ENCODE results near the gene PPP2R3C.
"Not testable (repeated sequence)": the region's sequence is repeated elsewhere in the genome, so short reads cannot be mapped to it uniquely, and the experiment has no call there.

The PPP2R3C gene

DNA sequence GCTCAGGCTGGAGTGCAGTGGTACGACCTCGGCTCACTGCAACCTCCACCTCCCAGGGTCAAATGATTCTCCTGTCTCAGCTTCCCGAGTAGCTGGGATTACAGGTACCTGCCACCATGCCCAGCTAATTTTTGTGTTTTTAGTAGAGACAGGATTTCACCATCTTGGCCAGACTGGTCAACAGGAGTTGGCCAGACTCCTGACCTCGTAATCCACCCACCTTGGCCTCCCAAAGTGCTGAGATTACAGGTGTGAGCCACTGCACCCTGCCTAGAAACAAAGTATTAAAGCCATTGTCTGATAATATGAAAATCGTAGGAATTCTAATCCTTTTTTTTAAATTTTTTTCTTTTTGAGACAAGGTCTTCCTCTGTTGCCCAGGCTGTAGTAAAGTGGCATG is 56.1 kb downstream of the PPP2R3C start:
- not testable (repeated sequence) for DNase-seq

DNA sequence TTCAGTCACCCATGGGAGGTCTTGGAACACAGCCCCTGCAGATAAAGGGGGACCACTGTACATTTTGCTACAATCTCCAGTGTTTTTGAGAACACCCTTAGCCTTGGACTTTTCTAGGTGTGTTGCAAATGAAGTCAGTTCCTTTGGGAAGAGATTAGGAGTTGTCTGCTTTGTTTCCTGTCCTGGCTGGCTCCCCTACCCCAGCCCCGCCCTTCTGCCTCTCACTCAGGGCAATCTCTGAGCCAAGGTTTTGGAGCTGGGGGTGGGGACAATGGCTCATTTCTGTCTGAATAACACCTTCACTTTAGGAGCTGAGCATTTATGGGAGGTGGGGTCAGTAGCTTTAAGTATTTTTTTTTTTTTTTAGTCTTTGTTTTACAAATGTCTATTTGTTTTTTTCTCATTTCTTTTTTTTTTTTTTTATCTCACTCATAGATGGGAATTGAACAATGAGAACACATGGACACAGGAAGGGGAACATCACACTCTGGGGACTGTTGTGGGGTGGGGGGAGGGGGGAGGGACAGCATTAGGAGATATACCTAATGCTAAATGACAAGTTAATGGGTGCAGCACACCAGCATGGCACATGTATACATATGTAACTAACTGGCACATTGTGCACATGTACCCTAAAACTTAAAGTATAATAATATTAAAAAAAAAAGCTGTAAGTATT is 60.5 kb downstream of the PPP2R3C start:
- not testable (repeated sequence) for DNase-seq

DNA sequence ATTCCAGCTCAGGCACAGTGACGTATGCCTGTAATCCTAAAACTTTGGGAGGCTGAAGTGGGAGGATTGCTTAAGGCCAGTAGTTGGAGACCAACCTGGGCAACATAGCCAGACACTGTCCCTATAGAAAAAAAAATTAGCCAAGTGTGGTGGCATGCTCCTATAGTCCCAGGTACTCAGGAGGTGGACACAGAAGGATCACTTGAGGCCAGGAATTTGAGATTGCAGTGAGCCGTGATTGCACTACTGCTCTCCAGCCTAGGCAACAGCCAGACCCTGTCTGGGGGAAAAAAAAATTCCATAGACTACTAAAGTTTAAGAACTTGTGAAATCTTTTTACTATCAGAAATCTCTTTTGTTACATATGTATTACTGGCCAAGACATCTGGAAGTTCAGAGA is 69.2 kb downstream of the PPP2R3C start:
- DNase-seq, result no peak

DNA sequence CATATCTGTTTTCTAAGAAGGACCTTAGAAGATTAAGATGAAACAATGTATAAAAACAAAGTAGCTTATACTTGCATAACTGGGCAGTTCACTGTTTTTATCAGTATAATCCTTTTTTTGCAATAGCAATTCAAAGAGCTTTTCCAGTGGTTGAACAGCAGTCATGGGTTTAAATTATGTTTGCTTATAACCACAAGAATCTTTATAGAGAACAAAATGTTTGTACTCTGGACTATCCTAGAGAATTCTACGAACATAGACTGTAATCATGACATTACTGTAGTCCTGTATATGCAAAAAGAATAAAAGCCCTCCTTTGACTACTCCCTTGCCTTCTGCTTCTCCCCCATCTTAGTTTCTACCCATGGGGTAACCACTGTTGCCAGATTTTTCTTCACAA is 70.0 kb downstream of the PPP2R3C start:
- DNase-seq, result no peak

DNA sequence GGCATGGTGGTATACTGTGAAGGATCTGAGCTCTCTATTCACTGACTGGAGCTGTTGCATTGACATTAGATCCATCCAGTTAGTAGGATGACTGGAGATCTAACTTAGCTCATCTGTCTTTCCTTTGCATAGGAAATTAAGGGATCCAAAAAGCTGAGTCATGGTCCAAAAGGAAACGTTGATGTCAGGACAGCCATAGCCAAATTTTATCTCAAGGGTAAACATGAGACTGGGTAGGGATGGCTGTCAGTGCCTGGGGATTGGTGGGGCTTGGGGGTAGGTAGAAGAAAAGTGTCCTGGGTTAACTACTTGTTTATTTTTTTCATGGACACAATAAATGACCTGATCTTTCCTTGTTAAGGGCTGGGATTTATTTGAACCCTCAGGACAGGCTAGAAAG is 71.1 kb downstream of the PPP2R3C start:
- DNase-seq, result no peak

DNA sequence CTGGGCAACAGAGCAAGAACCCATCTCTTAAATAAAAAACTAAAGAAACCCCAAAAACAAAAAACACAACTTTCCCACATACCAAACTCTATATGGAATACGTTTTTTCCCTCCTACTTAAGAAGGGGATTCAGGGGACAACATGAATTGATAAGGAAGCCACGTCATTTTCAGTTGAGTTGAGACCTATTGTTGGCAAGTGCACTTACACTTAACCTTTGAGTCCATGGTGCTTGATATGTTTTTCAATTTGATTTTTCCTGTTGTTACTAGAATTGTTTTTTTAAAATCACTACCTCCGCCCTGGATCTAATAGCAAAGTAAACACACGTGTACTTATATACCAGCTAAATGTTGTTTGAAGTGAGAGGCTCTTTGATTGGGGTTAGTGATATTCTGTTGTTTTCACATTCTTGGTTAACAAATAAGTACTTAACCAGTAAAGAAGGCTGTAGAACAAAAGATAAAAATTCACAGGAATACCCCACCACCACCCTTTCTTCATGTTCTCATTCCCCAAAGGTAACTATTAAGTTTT is 73.7 kb downstream of the PPP2R3C start:
- DNase-seq, result no peak

DNA sequence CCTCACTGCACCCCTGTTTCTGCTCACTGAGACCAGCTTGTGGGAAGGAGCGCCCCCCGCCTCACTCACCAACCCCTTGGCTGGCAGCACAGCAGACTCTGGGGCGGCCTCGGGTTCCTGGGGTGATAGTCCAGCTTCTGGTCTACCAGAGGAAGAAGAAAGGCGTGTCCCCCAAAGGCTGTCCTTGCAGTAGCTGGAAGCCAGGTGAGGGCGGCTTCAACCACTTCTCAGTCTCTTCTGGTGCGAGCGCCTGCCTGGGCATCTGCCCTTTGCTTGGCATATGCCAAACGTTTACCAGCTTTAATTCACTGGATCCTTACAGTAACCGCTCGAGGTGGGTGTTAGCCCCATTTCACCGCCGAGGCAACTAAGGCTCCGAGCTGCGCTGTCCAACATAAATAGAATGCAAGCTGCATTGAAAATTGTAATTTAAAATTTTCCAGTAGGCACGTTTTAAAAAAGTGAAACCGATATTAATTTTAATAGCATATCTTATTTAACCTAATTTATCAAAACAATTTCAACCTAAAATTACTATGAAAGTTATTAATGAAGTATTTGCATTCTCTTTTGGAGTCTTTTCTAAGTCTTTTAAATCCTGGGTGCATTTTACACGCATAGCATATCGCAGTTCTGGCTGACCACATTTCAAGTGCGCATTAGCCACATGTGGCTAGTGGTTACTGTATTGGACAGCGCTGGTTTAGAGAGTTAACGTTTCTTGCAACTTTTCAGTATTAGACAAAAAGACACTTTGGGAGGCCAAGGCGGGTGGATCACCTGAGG is 74.8 kb downstream of the PPP2R3C start:
- peak in 31 of 56 donors; percentile 4 to 78 (median 55) for DNase-seq

DNA sequence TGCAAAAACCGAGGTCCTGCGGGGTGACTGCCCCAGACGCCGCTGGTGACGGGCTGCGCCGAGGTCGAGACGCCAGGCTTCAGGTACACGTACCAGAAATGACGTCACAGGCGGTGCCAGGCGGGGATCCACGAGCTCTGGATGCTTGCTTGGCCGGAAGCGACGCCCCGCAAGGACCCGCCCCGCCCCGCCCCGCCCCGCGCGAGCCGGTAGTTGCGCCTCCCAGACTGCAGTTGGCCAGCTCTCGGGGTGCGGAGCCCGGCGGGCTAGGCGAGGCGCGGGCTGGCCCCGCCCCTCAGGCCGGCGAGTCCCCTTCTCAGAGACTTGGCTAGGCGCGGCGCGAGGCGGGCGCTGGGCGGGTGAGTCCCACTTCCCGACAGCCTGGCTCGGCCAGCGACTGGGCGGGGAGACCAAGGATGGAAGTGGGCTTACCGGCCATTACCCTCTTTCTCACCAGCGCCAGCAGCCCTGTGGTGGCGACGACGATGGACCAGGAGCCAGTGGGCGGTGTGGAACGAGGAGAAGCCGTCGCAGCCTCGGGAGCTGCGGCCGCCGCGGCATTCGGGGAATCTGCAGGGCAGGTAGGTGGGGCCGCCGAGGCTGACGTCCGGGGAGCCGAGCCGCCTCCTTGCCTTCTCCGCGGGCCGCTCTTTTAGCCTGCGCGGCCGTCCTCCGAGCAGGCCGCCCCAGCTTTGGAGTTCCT is 75.6 kb downstream of the PPP2R3C start, which contains the start of gene FAM177A1:
FAM177A1 (plus strand) TSS at position 225 of the 703 bp plus-strand sequence; CDS start at position 417, 192 bp downstream.
- DNase-seq, result peak; percentile 61 to 99 (median 96)

DNA sequence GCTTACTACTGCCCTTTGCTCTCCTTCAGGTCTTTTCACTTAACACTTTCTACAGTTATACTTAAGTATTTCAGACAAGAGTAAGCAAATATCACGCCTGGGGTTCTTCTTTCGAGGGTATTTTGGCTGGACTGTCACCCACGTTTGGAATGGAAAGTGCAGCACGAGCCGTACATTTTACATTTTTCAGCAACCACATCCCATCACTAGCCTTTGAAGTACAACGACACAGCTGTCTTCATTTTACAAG is 76.1 kb downstream of the PPP2R3C start:
- DNase-seq, result no peak

DNA sequence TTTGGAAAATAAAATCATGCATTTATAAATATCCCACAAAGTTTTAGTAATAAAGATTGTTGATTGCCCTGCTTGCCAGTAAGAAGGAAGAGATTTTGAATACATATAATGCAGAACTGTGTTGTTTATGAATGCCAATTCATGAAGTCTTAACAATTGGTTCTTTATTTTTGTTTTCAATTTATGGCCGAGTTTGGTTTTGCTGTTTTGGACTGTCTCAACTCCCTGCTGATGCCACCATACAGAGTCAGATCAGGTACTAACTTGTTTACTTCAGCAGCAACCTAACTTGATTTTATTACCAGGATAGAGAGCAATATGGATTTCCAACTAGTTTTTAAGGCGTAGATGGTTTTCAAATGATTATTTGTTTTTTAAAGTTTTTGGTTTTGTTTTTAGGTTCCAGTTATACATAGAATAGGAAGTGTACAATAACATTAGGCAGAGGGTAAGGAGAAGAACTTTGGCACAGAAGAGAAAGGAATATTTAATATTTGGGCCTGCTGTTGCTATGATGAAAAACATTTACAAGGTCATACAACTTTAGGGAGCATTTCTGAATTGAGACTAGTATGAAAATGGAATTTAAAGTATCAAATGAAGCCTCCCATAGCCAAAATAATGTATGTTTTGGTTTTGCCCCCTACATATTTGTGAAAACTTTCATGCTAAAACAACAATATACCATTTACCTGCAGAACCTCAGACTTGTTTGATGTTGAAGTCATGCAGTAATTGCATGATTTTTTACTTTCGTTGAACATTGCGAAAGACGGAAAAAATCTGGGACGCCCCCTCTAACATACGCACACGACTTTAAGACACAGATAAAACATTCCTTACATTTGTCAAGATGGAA is 76.6 kb downstream of the PPP2R3C start:
- DNase-seq, result peak in 1 of 56 donors; percentile 3

DNA sequence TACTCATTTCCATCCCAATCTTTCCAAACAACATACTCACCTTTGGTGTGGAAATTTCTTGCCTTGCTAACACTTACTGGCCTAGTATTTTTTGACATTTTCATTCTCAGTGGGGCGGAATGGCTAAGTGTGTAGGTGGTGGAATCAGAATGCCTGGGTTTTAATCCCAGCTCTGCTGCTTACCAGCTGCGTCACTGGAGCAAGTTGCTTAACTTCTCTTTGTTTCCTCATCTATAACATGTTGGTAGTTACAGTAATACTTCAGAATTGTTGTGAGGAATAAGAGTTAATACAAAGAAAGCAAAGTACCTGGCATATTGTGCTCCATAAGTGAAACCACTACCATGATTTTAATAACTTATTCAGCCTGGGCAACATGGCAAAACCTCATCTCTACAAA is 78.7 kb downstream of the PPP2R3C start:
- DNase-seq, result no peak

DNA sequence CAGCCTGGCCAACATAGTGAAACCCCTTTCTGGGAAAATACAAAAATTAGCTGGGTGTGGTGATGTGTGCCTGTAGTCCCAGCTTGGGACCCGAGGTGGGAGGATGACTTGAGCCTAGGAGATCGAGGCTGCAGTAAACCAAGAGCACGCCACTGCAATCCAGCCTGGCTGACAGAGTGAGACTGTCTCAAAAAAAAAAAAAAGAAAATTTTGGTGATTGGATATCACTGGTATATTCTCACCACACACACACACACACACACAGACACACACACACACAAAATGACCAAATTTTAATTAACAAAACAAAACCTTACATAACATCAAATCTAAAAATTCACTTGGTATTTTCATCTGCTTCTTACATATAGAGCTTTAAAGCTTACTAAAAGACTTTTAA is 79.2 kb downstream of the PPP2R3C start:
- DNase-seq, result no peak

DNA sequence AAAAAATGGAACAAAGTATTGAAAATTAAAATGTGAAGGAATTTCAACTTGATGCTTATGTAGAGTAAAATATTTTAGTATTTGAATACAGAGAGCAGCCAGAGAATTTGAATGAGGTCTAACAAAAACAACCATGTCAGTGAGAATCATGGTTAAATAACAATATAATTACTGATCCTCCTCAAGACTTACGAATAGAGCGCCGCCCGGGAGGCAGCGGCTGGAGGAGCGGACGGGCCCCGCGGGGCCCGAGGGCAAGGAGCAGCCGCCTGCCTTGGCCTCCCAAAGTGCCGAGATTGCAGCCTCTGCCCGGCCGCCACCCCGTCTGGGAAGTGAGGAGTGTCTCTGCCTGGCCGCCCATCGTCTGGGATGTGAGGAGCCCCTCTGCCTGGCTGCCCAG is 83.5 kb downstream of the PPP2R3C start:
- DNase-seq, result not testable (repeated sequence)
